DND-41 (cell line): ENCODE results near the gene ZC3H4.

Experiments used
- ATAC-seq: fragments of 200-7000 bp; cut with Tn5 transposase; 3 replicates; pipeline ENCODE4 v1.9.1; 2021; ENCODE audit warnings: low read depth; ENCODE audit not compliant: insufficient read depth
- DNase-seq: peaks from one replicate; pipeline ENCODE4 v3.0.0-alpha.2; 2020
- H2AFZ ChIP-seq: 2 replicates; pipeline ENCODE4 v1.6.0; 2012; ENCODE audit warnings: low read depth, low read length
- H3K27ac ChIP-seq: 2 replicates; pipeline ENCODE4 v1.5.1; 2012; ENCODE audit warnings: low read length, inconsistent platforms
- H3K27me3 ChIP-seq: fragments of 200-600 bp; sonication (generic); 2 replicates; pipeline ENCODE4 v1.6.0; 2012; ENCODE audit warnings: low read length, mild to moderate bottlenecking, inconsistent platforms; ENCODE audit not compliant: insufficient read depth, poor library complexity
- H3K36me3 ChIP-seq: 2 replicates; pipeline ENCODE4 v1.5.1; 2012; ENCODE audit warnings: low read length, inconsistent platforms; ENCODE audit not compliant: insufficient read depth
- H3K4me1 ChIP-seq: 2 replicates; pipeline ENCODE4 v1.5.1; 2012; ENCODE audit warnings: mild to moderate bottlenecking, low read length; ENCODE audit not compliant: insufficient read depth
- H3K4me2 ChIP-seq: 2 replicates; pipeline ENCODE4 v1.6.0; 2012; ENCODE audit warnings: mild to moderate bottlenecking, moderate library complexity, low read length, inconsistent platforms; ENCODE audit not compliant: insufficient read depth
- H3K4me3 ChIP-seq, 2 experiments: fragments of 200-600 bp in 1 of 2; shearing (Covaris generic) in 1 of 2; 2 replicates each; pipeline ENCODE4 v1.5.1; 2012 to 2016; ENCODE audit warnings: inconsistent platforms in 2 of 2, low read length in 2 of 2, mild to moderate bottlenecking in 2 of 2, low read depth in 1 of 2, moderate library complexity in 1 of 2
- H3K79me2 ChIP-seq: 2 replicates; pipeline ENCODE4 v1.6.0; 2012; ENCODE audit warnings: low read length, inconsistent platforms; ENCODE audit not compliant: insufficient read depth
- H3K9ac ChIP-seq: 2 replicates; pipeline ENCODE4 v1.6.0; 2012; ENCODE audit warnings: low read depth, mild to moderate bottlenecking, inconsistent platforms, low read length, moderate library complexity
- H3K9me3 ChIP-seq: 2 replicates; pipeline ENCODE4 v1.5.1; 2012; ENCODE audit warnings: low read length, moderate library complexity, mild to moderate bottlenecking, inconsistent platforms; ENCODE audit not compliant: insufficient read depth, severe bottlenecking
- H4K20me1 ChIP-seq: 2 replicates; pipeline ENCODE4 v1.6.0; 2012; ENCODE audit warnings: low read length; ENCODE audit not compliant: insufficient read depth
- CTCF ChIP-seq: IDR thresholded peaks from 2 replicates; pipeline ENCODE4 v1.5.1; 2012; ENCODE audit warnings: borderline replicate concordance, low read length, moderate library complexity, mild to moderate bottlenecking; ENCODE audit not compliant: poor library complexity, severe bottlenecking; ENCODE audit errors: extremely low read depth
- EZH2 ChIP-seq: IDR thresholded peaks from 3 replicates; pipeline ENCODE4 v1.6.1; 2012; ENCODE audit warnings: borderline replicate concordance, low read depth, mild to moderate bottlenecking, moderate library complexity, low read length, inconsistent platforms; ENCODE audit not compliant: severe bottlenecking

Gene ZC3H4

GRCh38 chr19:47124937-47125668 is 11.5 kb upstream of the ZC3H4 start:
- Histone ChIP-seq H4K20me1 (no peaks in the 10 kb centered on the region), H3K4me3 (no peak overlapping the region), H3K9me3 (no peaks in the 10 kb centered on the region), H3K4me2 (no peak overlapping the region), H3K36me3 (no peaks in the 10 kb centered on the region), H2AFZ (0 out of 2 replicates have a peak overlapping the region, but pooled peaks have one; percentile 1), H3K79me2 (no peaks in the 10 kb centered on the region), H3K27me3 (no peaks in the 10 kb centered on the region), H3K9ac (no peak overlapping the region), H3K4me1 (peaks cover 2% of the 10 kb centered on the region), H3K27ac (no peak overlapping the region)
- peak; percentile 42 for DNase-seq
- peak; percentile 82 for ATAC-seq
- TF ChIP-seq CTCF (peak; percentile 76), EZH2 (no peak)

- TF ChIP-seq CTCF, result no peak
- TF ChIP-seq EZH2, result no peak
- no peak for ATAC-seq
- no peak overlapping the region for H3K9ac ChIP-seq
Observed at GRCh38 chr19:47123406-47123805, 9.8 kb upstream of the ZC3H4 start.

GRCh38 chr19:47122359-47123335 is 9.1 kb upstream of the ZC3H4 start:
- Histone ChIP-seq H3K9me3 (no peaks in the 10 kb centered on the region), H3K4me3 (no peak overlapping the region), H3K79me2 (no peaks in the 10 kb centered on the region), H4K20me1 (no peaks in the 10 kb centered on the region), H3K36me3 (no peaks in the 10 kb centered on the region), H3K27ac (no peak overlapping the region), H3K4me2 (no peak overlapping the region), H2AFZ (no peak overlapping the region), H3K27me3 (no peaks in the 10 kb centered on the region), H3K4me1 (no peaks in the 10 kb centered on the region), H3K9ac (no peak overlapping the region)
- DNase-seq (no peak), ATAC-seq (no peak)
- TF ChIP-seq EZH2, result no peak
- no peak for TF ChIP-seq CTCF

More at GRCh38 chr19:47123406-47123805, 9.8 kb upstream of the ZC3H4 start:
- Histone ChIP-seq H3K27ac (no peak overlapping the region), H3K4me3 (no peak overlapping the region), H3K4me2 (no peak overlapping the region), H3K9me3 (no peaks in the 10 kb centered on the region), H4K20me1 (no peaks in the 10 kb centered on the region), H3K79me2 (no peaks in the 10 kb centered on the region), H3K36me3 (no peaks in the 10 kb centered on the region), H3K4me1 (no peaks in the 10 kb centered on the region), H3K27me3 (no peaks in the 10 kb centered on the region), H2AFZ (no peak overlapping the region)
- DNase-seq, result no peak
